LNCAP (cell line): ENCODE measurements around the gene C19orf81.

Experiments used
- CTCF ChIP-seq: fragments of 450-650 bp; IDR thresholded peaks from 2 replicates; pipeline ENCODE4 v1.5.1; 2017; ENCODE audit warnings: mild to moderate bottlenecking

Gene C19orf81

GRCh38 chr19:50667759-50668231 is 18.6 kb downstream of the C19orf81 start:
- TF ChIP-seq CTCF = no peak

DNA sequence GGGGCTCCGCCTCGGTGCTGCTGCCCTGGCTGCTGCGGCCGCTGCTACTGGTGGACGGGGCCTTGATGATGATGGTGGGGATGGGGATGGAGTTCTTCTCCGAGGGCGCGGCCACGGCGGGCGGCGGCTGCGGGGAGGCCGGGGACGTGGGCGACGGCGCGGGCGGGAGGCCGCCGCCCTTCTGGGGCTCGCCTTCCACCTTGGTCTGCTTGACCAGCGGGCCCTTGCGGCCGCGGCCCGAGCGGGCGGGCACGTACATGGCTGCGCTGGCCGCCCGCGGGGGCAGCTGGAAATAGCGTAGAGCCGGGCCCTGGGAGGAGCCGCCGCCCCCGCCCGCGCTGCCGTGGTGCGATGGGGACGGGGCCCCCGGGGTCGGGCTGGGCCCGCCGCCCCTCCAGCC is 19.2 kb downstream of the C19orf81 start:
- no peak for TF ChIP-seq CTCF

DNA sequence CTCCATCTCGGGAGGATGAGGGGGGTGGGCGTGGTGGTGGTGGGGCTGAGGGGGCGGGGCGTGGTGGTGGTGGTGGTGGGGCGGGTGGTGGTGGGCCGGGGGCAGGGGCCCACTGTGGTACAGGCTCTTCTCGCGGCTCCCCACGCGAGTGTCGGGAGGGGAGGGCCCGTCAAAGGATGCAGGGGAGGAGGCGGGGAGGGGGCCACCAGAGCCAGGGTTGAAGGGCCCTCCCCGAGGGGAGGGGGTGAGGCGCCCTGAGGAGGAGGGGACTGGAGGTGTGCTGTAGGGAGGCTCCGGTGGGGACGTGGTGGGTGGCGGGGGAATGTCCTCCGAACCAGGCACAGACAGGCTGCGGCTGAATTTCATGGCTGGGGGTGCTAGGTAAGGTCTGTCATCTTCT is 19.6 kb downstream of the C19orf81 start:
- no peak for TF ChIP-seq CTCF

DNA sequence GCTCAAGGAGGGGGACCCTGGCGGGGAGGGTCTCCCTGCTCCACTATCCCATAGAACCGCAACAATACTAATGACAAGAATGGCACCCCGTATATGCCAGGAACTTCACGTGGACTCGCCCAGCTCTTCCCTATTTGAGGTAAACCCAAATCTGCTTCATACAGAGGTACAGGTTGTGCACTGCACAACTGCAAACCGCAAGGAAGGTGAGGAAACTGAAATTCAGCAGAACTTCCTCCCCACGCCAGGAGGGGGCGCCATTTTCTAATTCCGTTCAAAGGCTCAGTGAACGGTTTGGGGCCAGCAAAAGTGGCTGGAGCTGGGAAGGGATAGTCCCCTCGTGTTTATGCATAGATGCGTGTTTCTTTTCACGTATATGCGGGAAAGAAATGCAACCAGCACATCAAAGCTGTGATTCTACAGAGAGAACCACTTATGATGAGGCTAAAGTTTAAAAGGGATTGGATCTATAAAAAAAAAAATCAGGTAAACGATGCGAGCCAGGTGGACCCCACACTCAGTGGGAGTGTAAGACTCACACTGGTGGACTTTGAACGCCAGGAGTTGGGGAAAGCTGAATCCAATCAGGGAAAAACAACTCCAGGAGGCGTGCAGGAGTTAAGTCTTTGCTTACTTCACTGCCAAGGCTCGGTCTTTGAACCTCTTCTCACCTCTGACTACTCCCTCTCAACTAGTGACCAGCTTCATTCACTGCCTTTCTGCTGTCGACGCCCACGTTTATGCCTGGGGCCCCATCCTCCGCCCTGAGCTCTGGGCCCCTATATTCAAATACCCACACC is 20.3 kb downstream of the C19orf81 start:
- TF ChIP-seq CTCF = peak; percentile 93

DNA sequence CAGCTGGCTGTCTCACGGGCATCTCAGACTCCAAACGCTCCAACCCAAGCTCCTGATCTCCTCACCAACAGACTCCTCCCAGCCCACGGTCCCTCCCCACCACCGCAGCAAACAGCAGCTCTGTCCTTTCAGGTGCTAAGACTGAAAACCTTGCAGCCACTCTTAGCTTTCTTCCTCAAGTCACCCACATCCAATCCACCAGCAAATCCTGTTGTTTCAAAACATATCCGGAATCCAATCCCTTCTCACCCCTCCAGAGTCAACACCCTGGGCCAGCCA is 20.8 kb downstream of the C19orf81 start:
- TF ChIP-seq CTCF = no peak

GRCh38 chr19:50673118-50673517 is 23.9 kb downstream of the C19orf81 start:
- TF ChIP-seq CTCF = no peak

GRCh38 chr19:50676625-50677197 is 27.5 kb downstream of the C19orf81 start:
- no peak for TF ChIP-seq CTCF

- TF ChIP-seq CTCF = no peak
These were observed 28.4 kb downstream of the C19orf81 start for GRCh38 chr19:50677636-50678035.
